PC-3 (cell line): Measurements from ENCODE around the gene DYNLL1. TPM values are rescaled to one million over a fixed set of nuclear protein-coding genes. Genes with fewer than 3 reads are reported as not detected.
A peak's percentile ranks its signal among the peaks of the same experiment; 100 is the strongest.
"Not testable (repeated sequence)": the region's sequence is repeated elsewhere in the genome, so short reads cannot be mapped to it uniquely, and the experiment has no call there.

Experiments
- ATAC-seq: fragments of 200-7000 bp; cut with Tn5 transposase; 2 replicates; pipeline ENCODE4 v1.9.1; 2020; ENCODE audit warnings: mild to moderate bottlenecking, moderate library complexity
- Bru-seq: library from RNA; stranded (reverse); fragments of 400-500 nt; gene quantifications from one replicate; lab custom pipeline; 2021; lab: Mats Ljungman, UMichigan
- BruChase-seq, 2 experiments: library from RNA; stranded (reverse); fragments of 400-500 nt; gene quantifications; one replicate each; lab custom pipeline; 2021; lab: Mats Ljungman, UMichigan
- BruUV-seq: library from RNA; stranded (reverse); fragments of 400-500 nt; replicated peaks from 2 replicates; lab custom pipeline; 2021; lab: Mats Ljungman, UMichigan
- CTCF ChIA-PET: fragments of 300-600 bp; sonication (Branson Sonifier 250); formaldehyde crosslinking; loops from one replicate; lab custom pipeline; 2022; ENCODE audit warnings: antibody characterized with exemption; lab: Charles Lee
- POLR2A ChIA-PET: fragments of 300-600 bp; sonication (Branson Sonifier 250); formaldehyde crosslinking; loops from one replicate; lab custom pipeline; 2022; ENCODE audit warnings: antibody characterized with exemption; ENCODE audit not compliant: unreplicated experiment; lab: Charles Lee
- DNase-seq: peaks from one replicate; pipeline ENCODE4 v3.0.0-alpha.2; 2015
- H2AFZ ChIP-seq: fragments of 300-600 bp; sonication (generic); 2 replicates; pipeline ENCODE4 v1.6.0; 2016; ENCODE audit warnings: antibody characterized with exemption, low read length
- H3F3A ChIP-seq: fragments of 300-600 bp; sonication (generic); one replicate; pipeline ENCODE4 v1.6.0; 2017; ENCODE audit warnings: antibody characterized with exemption, low read length, control low read depth, mild to moderate bottlenecking; ENCODE audit not compliant: unreplicated experiment
- H3K27ac ChIP-seq: fragments of 300-600 bp; sonication (generic); 2 replicates; pipeline ENCODE4 v1.5.1; 2016; ENCODE audit warnings: mild to moderate bottlenecking, low read length
- H3K27me3 ChIP-seq: fragments of 300-600 bp; sonication (generic); 2 replicates; pipeline ENCODE4 v1.6.1; 2016; ENCODE audit warnings: low read length, mixed read lengths
- H3K36me3 ChIP-seq: fragments of 300-600 bp; sonication (generic); 2 replicates; pipeline ENCODE4 v1.6.1; 2016; ENCODE audit warnings: low read depth, mixed run types, low read length, mixed read lengths
- H3K4me1 ChIP-seq: fragments of 300-600 bp; sonication (generic); 2 replicates; pipeline ENCODE4 v1.5.1; 2016; ENCODE audit warnings: low read length; ENCODE audit not compliant: insufficient read depth
- H3K4me2 ChIP-seq: fragments of 300-600 bp; sonication (generic); 2 replicates; pipeline ENCODE4 v1.6.0; 2016; ENCODE audit warnings: low read length
- H3K4me3 ChIP-seq: fragments of 300-600 bp; sonication (generic); 2 replicates; pipeline ENCODE4 v1.5.1; 2016; ENCODE audit warnings: mild to moderate bottlenecking, low read length, mixed read lengths
- H3K79me2 ChIP-seq: fragments of 300-600 bp; sonication (generic); 2 replicates; pipeline ENCODE4 v1.6.1; 2017; ENCODE audit warnings: low read length, mixed read lengths
- H3K9ac ChIP-seq: fragments of 300-600 bp; sonication (generic); 2 replicates; pipeline ENCODE4 v1.6.0; 2016; ENCODE audit warnings: mild to moderate bottlenecking, low read length
- H3K9me2 ChIP-seq: fragments of 300-600 bp; sonication (generic); replicated peaks from 2 replicates; pipeline ENCODE4 v1.6.1; 2016; ENCODE audit warnings: mixed run types, low read length, mixed read lengths
- H3K9me3 ChIP-seq: fragments of 300-600 bp; sonication (generic); 2 replicates; pipeline ENCODE4 v1.6.1; 2016; ENCODE audit warnings: low read length, mixed read lengths
- H4K20me1 ChIP-seq: fragments of 300-600 bp; sonication (generic); 2 replicates; pipeline ENCODE4 v1.6.1; 2016; ENCODE audit warnings: low read length, mixed read lengths
- EZH2 ChIP-seq: fragments of 300-600 bp; sonication (generic); IDR thresholded peaks from one replicate; pipeline ENCODE4 v1.6.1; 2017; ENCODE audit warnings: antibody characterized with exemption, mild to moderate bottlenecking, low read length; ENCODE audit not compliant: unreplicated experiment
- EZH2phosphoT487 ChIP-seq: fragments of 300-600 bp; sonication (generic); IDR thresholded peaks from 2 replicates; pipeline ENCODE4 v1.6.1; 2018; ENCODE audit warnings: mild to moderate bottlenecking, antibody characterized with exemption, low read length, borderline replicate concordance
- intact Hi-C: fragments of 100-400 bp; cut with micrococcal nuclease; formaldehyde crosslinking; loops from 2 replicates; pipeline ENCODE4 v1.9.0; 2023
- long read RNA-seq: library from polyadenylated mRNA; unstranded; transcript quantifications from one replicate; pipeline ENCODE4 v2.0.0, GENCODE V29; 2021; ENCODE audit not compliant: unreplicated experiment
- total RNA-seq: library from RNA; depleted of rRNA; stranded (reverse); fragments of >200 nt; gene quantifications from 2 replicates; pipeline ENCODE4 v1.2.3, GENCODE V29; 2014; rRNA removed
- TF ChIP-seq, protein P1 (sequence below): fragments of 300-600 bp; sonication (generic); conservative IDR thresholded peaks from 2 replicates; pipeline ENCODE4 v1.5.1; 2017; ENCODE audit warnings: antibody characterized with exemption, low read depth, mild to moderate bottlenecking, low read length

The DYNLL1 gene
- total RNA-seq (283 and 396 TPM in 2 replicates), Bru-seq, nascent RNA (percentile 65 among the genes with signal in this experiment), BruChase-seq, experiment 1, labeled RNA remaining after a 6-hour chase (percentile 87 among the genes with signal in this experiment), BruChase-seq, experiment 2, labeled RNA remaining after a 2-hour chase (percentile 76 among the genes with signal in this experiment)
- long read RNA-seq, transcript DYNLL1-207 (2 exons, 719 nt), result minor isoform, 56 of 247 reads
- long read RNA-seq, transcript DYNLL1-201 (3 exons, 720 nt), result minor isoform, 80 of 247 reads
- long read RNA-seq, transcript DYNLL1-210 (1 exons, 670 nt), result major isoform, 93 of 247 reads
- long read RNA-seq, partial matches to known transcripts, result 0 of 247 reads
- long read RNA-seq, other reads (novel, unspliced or antisense), result 10 of 247 reads

GRCh38 chr12:120495731-120496412 lies at the start of gene DYNLL1:
TSS of gene DYNLL1 (plus strand) at chr12:120496113. CDS start at chr12:120496422, 309 bp downstream.
- BruUV-seq, result no TSS peak
- ATAC-seq, result peak; percentile 92
- H3K79me2 ChIP-seq, result peaks cover 45% of the 10 kb centered on the region

DNA sequence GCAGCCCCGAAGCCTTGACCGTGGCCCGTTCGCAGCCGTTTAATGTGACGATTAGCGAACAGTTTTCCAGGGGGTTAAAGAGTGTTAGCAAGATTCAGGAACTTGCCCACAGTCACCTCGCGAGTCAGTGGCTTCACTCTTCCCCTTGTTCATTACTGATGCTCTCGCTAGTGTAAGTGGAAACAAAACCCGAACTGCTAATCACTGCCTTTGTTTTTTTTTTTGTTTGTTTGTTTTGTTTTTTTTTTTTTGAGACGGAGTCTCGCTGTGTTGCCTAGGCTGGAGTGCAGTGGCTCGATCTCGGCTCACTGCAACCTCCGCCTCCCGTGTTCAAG lies 49.1 kb upstream of the DYNLL1 start:
- ATAC-seq, H4K20me1 ChIP-seq, H3K9me3 ChIP-seq, H3K27me3 ChIP-seq, intact Hi-C loops, DNase-seq, POLR2A ChIA-PET, BruUV-seq, H3K9me2 ChIP-seq, H3F3A ChIP-seq, CTCF ChIA-PET: not testable (repeated sequence)
- Histone ChIP-seq H3K9ac (peak overlapping the region; percentile 86), H3K4me2 (peak overlapping the region; percentile 79), H3K4me1 (peaks cover 23% of the 10 kb centered on the region), H2AFZ (peak overlapping the region; percentile 71), H3K36me3 (peaks cover 30% of the 10 kb centered on the region), H3K27ac (peak overlapping the region; percentile 68), H3K79me2 (peaks cover 81% of the 10 kb centered on the region), H3K4me3 (peak overlapping the region; percentile 77)

More at GRCh38 chr12:120495731-120496412, at the start of gene DYNLL1:
- Histone ChIP-seq H3K9ac (peak within 1 kb of the TSS; percentile 95), H3K9me2 (no peaks in the 10 kb centered on the region), H3K9me3 (no peaks in the 10 kb centered on the region), H3K4me1 (peaks cover 24% of the 10 kb centered on the region), H4K20me1 (peaks cover 18% of the 10 kb centered on the region), H3K36me3 (peaks cover 13% of the 10 kb centered on the region), H3K4me2 (peak within 1 kb of the TSS; percentile 96), H3K27ac (peak within 1 kb of the TSS; percentile 54), H2AFZ (peak within 1 kb of the TSS; percentile 82), H3K4me3 (peak within 1 kb of the TSS; percentile 95), H3F3A (no peaks in the 10 kb centered on the region), H3K27me3 (no peaks in the 10 kb centered on the region)
- POLR2A ChIA-PET, result interaction anchor here (0.6 to 1.3 kb wide), 5 partner anchors 22 to 234 kb away, joined by 3 to 5 read pairs (median 3); partner anchors contain the start of gene POP5
- TF ChIP-seq EZH2, result no peak
- CTCF ChIA-PET, result no interaction called here
- peak; percentile 99 for DNase-seq
- intact Hi-C loops, result loop anchor here (1.0 to 2.0 kb wide), 3 partner anchors 22 to 39 kb away; partner anchors contain the start of genes COQ5 and RNF10

DNA sequence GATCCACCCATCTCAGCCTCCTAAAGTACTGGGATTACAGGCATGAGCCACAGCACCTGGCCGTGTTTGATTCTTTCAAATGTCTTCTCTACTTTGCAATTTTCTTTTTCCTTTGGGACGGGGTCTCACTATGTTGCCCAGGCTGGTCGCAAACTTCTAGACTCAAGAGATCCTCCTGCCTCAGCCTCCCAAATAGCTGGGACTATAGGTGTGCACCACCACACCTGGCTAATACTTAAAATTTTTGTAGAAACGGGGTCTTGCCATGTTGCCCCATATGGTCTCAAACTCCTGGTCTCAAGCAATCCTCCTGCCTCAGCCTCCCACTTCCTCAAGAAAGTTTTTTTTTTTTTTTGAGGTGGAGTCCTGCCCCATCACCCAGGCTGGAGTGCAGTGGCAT lies 47.9 kb upstream of the DYNLL1 start:
- Histone ChIP-seq H3K4me3 (peak overlapping the region; percentile 77), H3K27ac (no peak overlapping the region), H3K9me2 (no peaks in the 10 kb centered on the region), H3K27me3 (no peaks in the 10 kb centered on the region), H4K20me1 (peaks cover 13% of the 10 kb centered on the region; the same call in 1 of the 2 replicates), H2AFZ (no peak overlapping the region), H3K36me3 (peaks cover 31% of the 10 kb centered on the region), H3K9ac (no peak overlapping the region), H3K4me1 (peaks cover 23% of the 10 kb centered on the region), H3K9me3 (no peaks in the 10 kb centered on the region), H3K4me2 (peak overlapping the region; percentile 79), H3F3A (no peaks in the 10 kb centered on the region), H3K79me2 (peaks cover 78% of the 10 kb centered on the region)
- BruUV-seq, result no TSS peak
- DNase-seq (no peak), ATAC-seq (no peak)
- intact Hi-C loops, result no loop called here
- TF ChIP-seq EZH2phosphoT487 (no peak), EZH2 (no peak)
- TF ChIP-seq, protein P1, sequence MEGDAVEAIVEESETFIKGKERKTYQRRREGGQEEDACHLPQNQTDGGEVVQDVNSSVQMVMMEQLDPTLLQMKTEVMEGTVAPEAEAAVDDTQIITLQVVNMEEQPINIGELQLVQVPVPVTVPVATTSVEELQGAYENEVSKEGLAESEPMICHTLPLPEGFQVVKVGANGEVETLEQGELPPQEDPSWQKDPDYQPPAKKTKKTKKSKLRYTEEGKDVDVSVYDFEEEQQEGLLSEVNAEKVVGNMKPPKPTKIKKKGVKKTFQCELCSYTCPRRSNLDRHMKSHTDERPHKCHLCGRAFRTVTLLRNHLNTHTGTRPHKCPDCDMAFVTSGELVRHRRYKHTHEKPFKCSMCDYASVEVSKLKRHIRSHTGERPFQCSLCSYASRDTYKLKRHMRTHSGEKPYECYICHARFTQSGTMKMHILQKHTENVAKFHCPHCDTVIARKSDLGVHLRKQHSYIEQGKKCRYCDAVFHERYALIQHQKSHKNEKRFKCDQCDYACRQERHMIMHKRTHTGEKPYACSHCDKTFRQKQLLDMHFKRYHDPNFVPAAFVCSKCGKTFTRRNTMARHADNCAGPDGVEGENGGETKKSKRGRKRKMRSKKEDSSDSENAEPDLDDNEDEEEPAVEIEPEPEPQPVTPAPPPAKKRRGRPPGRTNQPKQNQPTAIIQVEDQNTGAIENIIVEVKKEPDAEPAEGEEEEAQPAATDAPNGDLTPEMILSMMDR, result no peak
- POLR2A ChIA-PET, result no interaction called here
- CTCF ChIA-PET, result interaction anchor here (0.7 kb wide), 1 partner anchor 454 kb away, joined by 7 read pairs; no protein-coding TSS in a partner anchor

- H3K9me2 ChIP-seq, ATAC-seq, H3K27ac ChIP-seq, H3K27me3 ChIP-seq, H3K4me2 ChIP-seq, H2AFZ ChIP-seq, H3K4me3 ChIP-seq, H3F3A ChIP-seq, intact Hi-C loops, POLR2A ChIA-PET, H3K9me3 ChIP-seq, BruUV-seq, H3K4me1 ChIP-seq, H3K9ac ChIP-seq: not testable (repeated sequence)
- peaks cover 38% of the 10 kb centered on the region for H3K79me2 ChIP-seq
- DNase-seq, result peak; percentile 29
- H3K36me3 ChIP-seq, result peaks cover 48% of the 10 kb centered on the region
- peaks cover 23% of the 10 kb centered on the region for H4K20me1 ChIP-seq
- CTCF ChIA-PET, result interaction anchor here (0.6 kb wide), 1 partner anchor 85 kb away, joined by 3 read pairs; no protein-coding TSS in a partner anchor
These were observed 43.4 kb upstream of the DYNLL1 start for GRCh38 chr12:120452524-120452923.
